WERI-Rb-1 (cell line): ENCODE results near the gene BRPF3.

Experiments
- DNase-seq: peaks from one replicate; pipeline ENCODE4 v3.0.0-alpha.2; 2020
- H3K27ac ChIP-seq: fragments of 250-450 bp; sonication (Bioruptor Pico); 2 replicates; pipeline ENCODE4 v1.5.1; 2020; ENCODE audit warnings: mild to moderate bottlenecking, moderate library complexity
- H3K27me3 ChIP-seq: fragments of 250-450 bp; sonication (Bioruptor Pico); 2 replicates; pipeline ENCODE4 v1.5.1; 2021; ENCODE audit warnings: mild to moderate bottlenecking, low read depth, moderate library complexity; ENCODE audit not compliant: insufficient read depth, severe bottlenecking
- H3K36me3 ChIP-seq: fragments of 250-450 bp; sonication (Bioruptor Pico); 2 replicates; pipeline ENCODE4 v1.5.1; 2020; ENCODE audit warnings: mild to moderate bottlenecking, moderate library complexity
- H3K4me3 ChIP-seq: 2 replicates; pipeline ENCODE4 v1.5.1; 2011; ENCODE audit warnings: low read depth, mild to moderate bottlenecking, control low read depth, low read length
- H3K9me3 ChIP-seq: fragments of 250-450 bp; sonication (Bioruptor Pico); 2 replicates; pipeline ENCODE4 v1.5.1; 2021; ENCODE audit warnings: mild to moderate bottlenecking, moderate library complexity; ENCODE audit not compliant: severe bottlenecking
- CTCF ChIP-seq: IDR thresholded peaks from 2 replicates; pipeline ENCODE4 v1.5.1; 2011; ENCODE audit warnings: low read depth, mild to moderate bottlenecking, control low read depth, inconsistent platforms, low read length

BRPF3 gene

GRCh38 chr6:36196113-36196879, at the start of gene BRPF3:
Gene BRPF3 (plus strand): TSS chr6:36196744. CDS start chr6:36200323, 3,579 bp downstream.
- TF ChIP-seq CTCF: peak; percentile 82
- peak within 1 kb of the TSS; percentile 90 for H3K27ac ChIP-seq
- H3K4me3 ChIP-seq: peak within 1 kb of the TSS; percentile 75
- DNase-seq: peak; percentile 95
- H3K36me3 ChIP-seq: peaks cover 37% of the 10 kb centered on the region
- no peaks in the 10 kb centered on the region for H3K27me3 ChIP-seq
- peaks cover 6% of the 10 kb centered on the region for H3K9me3 ChIP-seq

- Histone ChIP-seq H3K27me3 (no peaks in the 10 kb centered on the region), H3K9me3 (no peaks in the 10 kb centered on the region), H3K4me3 (no peak overlapping the region), H3K27ac (no peak overlapping the region), H3K36me3 (no peaks in the 10 kb centered on the region)
- no peak for TF ChIP-seq CTCF
- DNase-seq: no peak
Measured at GRCh38 chr6:36147294-36147693, 49.2 kb upstream of the BRPF3 start.

GRCh38 chr6:36149476-36149875, 47.1 kb upstream of the BRPF3 start:
- no peaks in the 10 kb centered on the region for H3K9me3 ChIP-seq
- H3K4me3 ChIP-seq: no peak overlapping the region
- H3K27ac ChIP-seq: peak overlapping the region; percentile 13; the same call in 1 of the 2 replicates
- no peak for TF ChIP-seq CTCF
- H3K27me3 ChIP-seq: no peaks in the 10 kb centered on the region
- DNase-seq: no peak
- H3K36me3 ChIP-seq: no peaks in the 10 kb centered on the region

- no peak for TF ChIP-seq CTCF
- no peak overlapping the region for H3K27ac ChIP-seq
Measured at GRCh38 chr6:36150283-36150682, 46.3 kb upstream of the BRPF3 start.

GRCh38 chr6:36154286-36154685, 42.3 kb upstream of the BRPF3 start:
- Histone ChIP-seq H3K4me3 (no peak overlapping the region), H3K27me3 (no peaks in the 10 kb centered on the region), H3K9me3 (peaks cover 2% of the 10 kb centered on the region), H3K36me3 (no peaks in the 10 kb centered on the region), H3K27ac (no peak overlapping the region)
- no peak for DNase-seq
- no peak for TF ChIP-seq CTCF

More at GRCh38 chr6:36150283-36150682, 46.3 kb upstream of the BRPF3 start:
- H3K4me3 ChIP-seq: no peak overlapping the region
- H3K27me3 ChIP-seq: no peaks in the 10 kb centered on the region
- H3K9me3 ChIP-seq: no peaks in the 10 kb centered on the region
- DNase-seq: no peak
- H3K36me3 ChIP-seq: no peaks in the 10 kb centered on the region
